NB4 (cell line): Measurements from ENCODE around the gene CLEC3B.

ENCODE experiments used
- DNase-seq: peaks from one replicate; pipeline ENCODE4 v3.0.0; 2010; ENCODE audit warnings: low read depth
- H3K4me3 ChIP-seq: one replicate; pipeline ENCODE4 v1.5.1; 2011; ENCODE audit warnings: mild to moderate bottlenecking, low read depth, low read length, moderate library complexity
- CTCF ChIP-seq: IDR thresholded peaks from one replicate; pipeline ENCODE4 v1.5.1; 2012; ENCODE audit warnings: low read depth, low read length
- MAX ChIP-seq: IDR thresholded peaks from 2 replicates; pipeline ENCODE4 v1.6.1; 2011; ENCODE audit warnings: low read depth, low read length
- MYC ChIP-seq: IDR thresholded peaks from 2 replicates; pipeline ENCODE4 v1.6.1; 2011; ENCODE audit warnings: low read depth, low read length
- POLR2A ChIP-seq: IDR thresholded peaks from 2 replicates; pipeline ENCODE4 v1.6.1; 2011; ENCODE audit warnings: mild to moderate bottlenecking; ENCODE audit not compliant: insufficient read length; ENCODE audit errors: extremely low read depth

The CLEC3B gene

GRCh38 chr3:44999782-45000181 is 26.3 kb upstream of the CLEC3B start:
- no peak overlapping the region for H3K4me3 ChIP-seq
- no peak for TF ChIP-seq MYC
- TF ChIP-seq CTCF, result no peak
- no peak for TF ChIP-seq MAX
- TF ChIP-seq POLR2A, result no peak
- no peak for DNase-seq

- TF ChIP-seq MAX (no peak), POLR2A (no peak), MYC (no peak), CTCF (no peak)
- no peak overlapping the region for H3K4me3 ChIP-seq
- DNase-seq, result no peak
Measured at GRCh38 chr3:45000823-45001222, 25.3 kb upstream of the CLEC3B start.

GRCh38 chr3:45001738-45002137 is 24.4 kb upstream of the CLEC3B start:
- H3K4me3 ChIP-seq, result no peak overlapping the region
- no peak for DNase-seq
- TF ChIP-seq MYC (no peak), POLR2A (no peak), CTCF (no peak), MAX (no peak)

- TF ChIP-seq MYC (no peak), POLR2A (no peak), MAX (no peak), CTCF (no peak)
- no peak for DNase-seq
- H3K4me3 ChIP-seq, result no peak overlapping the region
Measured at GRCh38 chr3:45002139-45002660, 23.9 kb upstream of the CLEC3B start.

- TF ChIP-seq CTCF, result no peak
- no peak for TF ChIP-seq POLR2A
- no peak for TF ChIP-seq MYC
- TF ChIP-seq MAX, result no peak
- DNase-seq, result no peak
- H3K4me3 ChIP-seq, result no peak overlapping the region
Measured at GRCh38 chr3:45002720-45003119, 23.4 kb upstream of the CLEC3B start.

- H3K4me3 ChIP-seq, result no peak overlapping the region
- no peak for TF ChIP-seq POLR2A
- no peak for TF ChIP-seq CTCF
- no peak for TF ChIP-seq MYC
- no peak for TF ChIP-seq MAX
- no peak for DNase-seq
Measured at GRCh38 chr3:45003406-45003805, 22.7 kb upstream of the CLEC3B start.
